ENCODE data around the gene TBC1D16. TPM values are rescaled to one million over a fixed set of nuclear protein-coding genes. Genes with fewer than 3 reads are reported as not detected.

The TBC1D16 gene
- total RNA-seq, 1 donor from 2014 or later, result 21.7 TPM

DNA sequence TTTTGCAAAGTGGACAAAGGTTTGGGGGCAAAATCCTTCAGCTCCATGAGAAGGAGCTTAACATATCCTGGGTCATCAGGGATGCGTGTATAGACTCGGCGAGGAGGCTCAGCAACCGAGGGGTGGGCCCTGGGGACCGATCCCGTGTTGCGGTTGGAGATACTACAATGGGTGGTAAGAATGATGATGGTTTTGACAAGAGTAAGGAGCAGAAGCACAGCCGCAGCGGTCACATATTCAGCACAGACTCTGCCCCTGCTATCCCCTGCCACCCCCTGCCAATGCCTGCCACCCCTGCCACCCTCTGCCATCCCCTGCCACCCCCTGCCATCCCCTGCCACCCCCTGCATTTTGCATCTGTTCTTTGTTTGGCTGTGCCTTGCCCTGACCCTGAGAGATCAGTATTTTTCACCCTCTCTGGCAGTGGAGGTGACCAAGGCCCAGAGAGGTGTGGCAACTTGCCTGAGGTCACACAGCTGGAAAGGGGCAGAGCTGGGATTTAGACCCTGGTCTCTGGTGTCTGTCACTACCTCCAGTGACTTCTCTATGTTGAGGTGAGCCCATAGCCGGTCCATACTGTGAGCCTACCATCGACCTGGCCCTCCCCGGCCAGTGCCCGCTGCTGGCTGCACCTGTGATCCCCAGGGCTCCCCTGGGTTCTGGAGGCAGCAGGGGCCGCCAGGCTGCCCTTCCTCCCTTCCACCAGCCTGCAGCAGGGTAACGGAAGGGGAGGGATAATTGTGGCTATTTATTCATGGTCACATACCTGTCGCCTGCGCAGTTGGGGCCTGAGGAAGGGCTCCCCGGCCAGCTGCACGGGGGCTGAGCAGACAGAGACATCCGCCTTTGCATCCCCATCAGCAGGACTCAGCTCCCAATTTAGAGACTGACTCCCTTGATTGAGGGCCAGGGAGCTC lies 121.5 kb downstream of the TBC1D16 start:
- H3K4me3 ChIP-seq, result no peak overlapping the region
- H3K27me3 ChIP-seq, result no peaks in the 10 kb centered on the region
- ATAC-seq (no peak), DNase-seq (no peak)
- no peaks in the 10 kb centered on the region for H3K36me3 ChIP-seq
- no peaks in the 10 kb centered on the region for H3K9me3 ChIP-seq
- TF ChIP-seq, protein P1, sequence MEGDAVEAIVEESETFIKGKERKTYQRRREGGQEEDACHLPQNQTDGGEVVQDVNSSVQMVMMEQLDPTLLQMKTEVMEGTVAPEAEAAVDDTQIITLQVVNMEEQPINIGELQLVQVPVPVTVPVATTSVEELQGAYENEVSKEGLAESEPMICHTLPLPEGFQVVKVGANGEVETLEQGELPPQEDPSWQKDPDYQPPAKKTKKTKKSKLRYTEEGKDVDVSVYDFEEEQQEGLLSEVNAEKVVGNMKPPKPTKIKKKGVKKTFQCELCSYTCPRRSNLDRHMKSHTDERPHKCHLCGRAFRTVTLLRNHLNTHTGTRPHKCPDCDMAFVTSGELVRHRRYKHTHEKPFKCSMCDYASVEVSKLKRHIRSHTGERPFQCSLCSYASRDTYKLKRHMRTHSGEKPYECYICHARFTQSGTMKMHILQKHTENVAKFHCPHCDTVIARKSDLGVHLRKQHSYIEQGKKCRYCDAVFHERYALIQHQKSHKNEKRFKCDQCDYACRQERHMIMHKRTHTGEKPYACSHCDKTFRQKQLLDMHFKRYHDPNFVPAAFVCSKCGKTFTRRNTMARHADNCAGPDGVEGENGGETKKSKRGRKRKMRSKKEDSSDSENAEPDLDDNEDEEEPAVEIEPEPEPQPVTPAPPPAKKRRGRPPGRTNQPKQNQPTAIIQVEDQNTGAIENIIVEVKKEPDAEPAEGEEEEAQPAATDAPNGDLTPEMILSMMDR (IDR thresholded peaks at IDR 0.05), result no peak
- no peak overlapping the region for H3K27ac ChIP-seq
- peaks cover 6% of the 10 kb centered on the region for H3K4me1 ChIP-seq
- intact Hi-C loops (cut with DNase I), result loop anchor here (10.0 kb wide), 1 partner anchor 129 kb away; no protein-coding TSS in a partner anchor

DNA sequence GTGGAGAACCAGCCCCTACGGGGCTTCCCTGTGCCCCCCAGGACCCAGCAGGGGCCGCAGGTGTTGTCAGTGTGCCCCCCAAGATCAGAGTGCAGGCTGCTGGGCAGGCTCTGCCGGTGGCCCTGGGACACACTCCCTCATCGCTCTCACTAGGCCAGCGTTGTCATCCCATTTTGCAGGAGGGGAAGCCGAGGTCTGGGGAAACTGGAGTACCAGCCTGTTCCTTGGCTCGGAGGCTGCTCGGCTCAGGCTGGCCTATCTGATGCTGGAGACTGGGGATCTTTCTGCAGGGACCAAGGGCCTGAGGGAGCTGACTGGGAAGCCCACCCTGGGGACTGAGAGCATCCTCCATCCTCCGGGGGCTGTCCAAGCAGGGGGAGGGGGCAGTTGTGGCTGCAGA lies 122.2 kb downstream of the TBC1D16 start:
- DNase-seq (no peak), ATAC-seq (no peak)
- H3K4me3 ChIP-seq, result no peak overlapping the region
- H3K27ac ChIP-seq, result no peak overlapping the region
- H3K4me1 ChIP-seq, result no peaks in the 10 kb centered on the region
- no peaks in the 10 kb centered on the region for H3K9me3 ChIP-seq
- H3K36me3 ChIP-seq, result no peaks in the 10 kb centered on the region
- TF ChIP-seq, protein P1 (IDR thresholded peaks at IDR 0.05), result no peak
- no peaks in the 10 kb centered on the region for H3K27me3 ChIP-seq
- intact Hi-C loops (cut with DNase I), result loop anchor here (10.0 kb wide), 1 partner anchor 129 kb away; no protein-coding TSS in a partner anchor

DNA sequence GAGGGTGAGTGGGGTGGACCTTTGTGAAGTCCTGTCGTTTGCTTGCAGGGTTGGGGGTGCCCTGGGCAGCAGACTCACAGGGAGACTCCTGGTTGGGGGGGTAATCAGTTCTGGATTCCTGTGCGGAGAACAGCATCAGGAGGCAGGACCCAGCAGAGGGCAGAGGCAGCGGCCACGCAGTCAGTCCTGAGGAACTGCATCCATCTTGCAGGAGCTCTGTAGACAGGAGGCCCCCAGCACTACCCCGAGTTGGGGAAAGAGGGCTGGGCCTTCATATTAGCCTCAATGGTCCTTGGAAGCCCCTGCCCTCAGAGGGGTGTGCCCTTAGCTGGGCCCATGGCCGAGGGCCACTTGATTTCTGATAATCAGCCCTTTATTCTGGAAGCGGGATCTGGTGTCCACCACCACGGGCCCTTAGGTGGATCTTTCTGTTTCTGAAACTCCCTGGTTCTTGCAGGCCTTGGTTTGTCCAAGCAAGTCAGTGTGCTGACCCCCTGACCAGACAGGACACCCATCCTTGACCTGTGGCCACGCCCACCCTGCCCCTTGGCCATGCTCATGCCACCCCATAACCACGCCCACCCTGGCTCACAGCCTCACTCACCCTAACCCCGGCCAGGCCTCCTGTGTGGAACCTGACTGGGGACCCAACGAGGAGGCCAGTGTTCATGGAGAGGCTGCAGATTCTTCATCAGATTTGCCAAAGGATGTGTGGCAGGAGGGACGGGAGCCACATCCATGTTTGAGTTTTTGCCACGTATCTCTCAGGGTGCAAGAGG lies 122.9 kb downstream of the TBC1D16 start:
- intact Hi-C loops (cut with DNase I), result loop anchor here (10.0 kb wide), 1 partner anchor 128 kb away; no protein-coding TSS in a partner anchor
- DNase-seq (no peak), ATAC-seq (no peak)

DNA sequence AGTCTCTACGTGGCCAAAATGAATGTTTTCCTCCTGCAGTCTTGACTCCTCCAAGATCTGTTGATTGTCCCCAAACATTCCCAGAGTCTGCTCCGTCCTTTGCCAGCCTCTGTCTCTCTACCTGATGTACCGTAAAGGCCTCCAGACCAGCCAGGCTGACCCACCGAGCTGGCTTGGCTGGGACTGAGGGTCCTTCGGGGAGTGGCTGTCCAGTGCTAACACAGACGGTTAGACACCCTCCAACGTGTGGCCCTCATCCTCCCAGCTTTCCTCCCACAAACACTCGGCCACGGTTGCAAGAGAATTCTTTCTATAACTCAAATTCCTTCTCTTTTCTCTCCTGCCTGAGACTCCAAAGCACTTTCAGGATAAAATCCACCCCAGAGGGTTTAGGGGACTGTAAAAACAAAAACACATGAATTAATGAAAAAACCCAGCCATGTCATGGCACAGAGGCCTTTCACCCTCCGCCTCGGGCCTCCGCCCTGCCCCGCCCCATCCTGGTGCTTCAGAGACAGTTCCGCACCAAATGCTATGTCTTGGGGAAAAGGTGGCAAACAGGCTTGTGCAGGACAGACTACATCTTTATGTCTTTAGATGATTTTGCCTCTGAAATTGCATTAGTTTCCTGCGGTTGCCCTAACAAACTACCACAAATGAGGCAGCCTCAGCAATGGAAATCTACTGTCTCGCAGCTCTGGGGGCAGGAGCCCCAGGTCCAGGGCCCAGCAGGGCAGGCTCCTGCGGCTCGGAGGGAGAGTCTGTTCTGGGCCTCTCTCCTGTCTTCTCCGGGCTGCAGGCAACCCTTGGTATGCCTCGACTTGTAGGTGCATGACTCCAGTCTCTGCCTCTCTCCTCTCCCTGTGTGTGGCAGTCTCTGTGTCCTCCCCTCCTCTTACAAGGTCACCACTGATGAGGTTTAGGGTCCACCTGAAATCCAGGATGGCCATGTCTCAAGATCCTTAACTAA lies 124.0 kb downstream of the TBC1D16 start:
- DNase-seq, result no peak
- no peak for ATAC-seq
- TF ChIP-seq, protein P1 (IDR thresholded peaks at IDR 0.05), result no peak

More for the DNA sequence above, 122.9 kb downstream of the TBC1D16 start:
- Histone ChIP-seq H3K36me3 (no peaks in the 10 kb centered on the region), H3K27me3 (no peaks in the 10 kb centered on the region), H3K4me3 (no peak overlapping the region), H3K9me3 (no peaks in the 10 kb centered on the region), H3K4me1 (no peaks in the 10 kb centered on the region), H3K27ac (no peak overlapping the region)
- TF ChIP-seq, protein P1 (IDR thresholded peaks at IDR 0.05), result no peak

DNA sequence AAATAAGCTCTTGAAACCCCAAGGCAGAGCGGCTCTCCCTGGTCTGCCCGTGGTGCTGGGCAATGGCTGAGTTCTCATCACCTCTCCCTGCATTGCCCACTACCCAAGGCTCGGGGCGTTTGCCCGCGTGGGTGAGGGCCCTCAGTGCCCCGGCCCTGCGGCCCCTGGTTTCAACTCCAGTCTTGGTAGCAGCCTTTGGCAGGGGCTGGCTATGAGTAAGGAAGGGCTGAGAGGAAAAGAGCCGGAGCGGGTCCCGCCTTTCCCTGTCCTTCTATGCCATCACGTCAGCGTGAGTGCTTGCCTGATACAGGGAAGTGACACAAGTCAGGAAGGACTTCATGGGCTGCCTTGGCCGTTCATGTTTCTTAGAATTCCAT lies 124.7 kb downstream of the TBC1D16 start:
- DNase-seq, result no peak
- intact Hi-C loops (cut with DNase I), result loop anchor here (10.0 kb wide), 1 partner anchor 126 kb away; no protein-coding TSS in a partner anchor
- TF ChIP-seq, protein P1 (IDR thresholded peaks at IDR 0.05), result no peak

More for the DNA sequence above, 124.0 kb downstream of the TBC1D16 start:
- H3K27me3 ChIP-seq, result no peaks in the 10 kb centered on the region
- no peaks in the 10 kb centered on the region for H3K36me3 ChIP-seq
- H3K27ac ChIP-seq, result no peak overlapping the region
- H3K4me1 ChIP-seq, result no peaks in the 10 kb centered on the region
- intact Hi-C loops (cut with DNase I), result loop anchor here (10.0 kb wide), 1 partner anchor 127 kb away; no protein-coding TSS in a partner anchor
- no peak overlapping the region for H3K4me3 ChIP-seq
- H3K9me3 ChIP-seq, result no peaks in the 10 kb centered on the region

More for the DNA sequence above, 124.7 kb downstream of the TBC1D16 start:
- no peak for ATAC-seq
- Histone ChIP-seq H3K4me3 (no peak overlapping the region), H3K27ac (no peak overlapping the region), H3K4me1 (no peaks in the 10 kb centered on the region), H3K27me3 (no peaks in the 10 kb centered on the region), H3K9me3 (no peaks in the 10 kb centered on the region), H3K36me3 (no peaks in the 10 kb centered on the region)
